Measurements from ENCODE around the gene PAX9. TPM values are rescaled to one million over a fixed set of nuclear protein-coding genes. Genes with fewer than 3 reads are reported as not detected.

The PAX9 gene
- total RNA-seq, 1 donor from 2014 or later: 31.5 TPM

Other genes starting within 250 kb of the PAX9 start
- not detected for gene NKX2-1, start 141.6 kb upstream of the PAX9 start, total RNA-seq
- gene NKX2-8, start 79.2 kb upstream of the PAX9 start, total RNA-seq: not detected